OCI-LY1 (cell line): ENCODE results near the gene PTPRD.

Source experiments
- H2AFZ ChIP-seq: fragments of 200-600 bp; sonication (generic), shearing (Covaris generic); 2 replicates; pipeline ENCODE4 v1.6.0; 2014; ENCODE audit warnings: antibody characterized with exemption, mild to moderate bottlenecking, low read length
- H3F3A ChIP-seq: fragments of 200-600 bp; sonication (generic), shearing (Covaris generic); 2 replicates; pipeline ENCODE4 v1.6.0; 2014; ENCODE audit warnings: mild to moderate bottlenecking, antibody characterized with exemption, low read length, moderate library complexity; ENCODE audit not compliant: insufficient read depth
- H3K27ac ChIP-seq: fragments of 200-600 bp; sonication (generic); 2 replicates; pipeline ENCODE4 v1.5.1; 2014; ENCODE audit warnings: low read length, mixed run types, mild to moderate bottlenecking, low read depth; ENCODE audit not compliant: poor library complexity, severe bottlenecking
- H3K27me3 ChIP-seq: fragments of 200-600 bp; sonication (generic); 2 replicates; pipeline ENCODE4 v1.6.0; 2014; ENCODE audit warnings: antibody characterized with exemption, mild to moderate bottlenecking, low read length, moderate library complexity; ENCODE audit not compliant: insufficient read depth
- H3K36me3 ChIP-seq: fragments of 200-600 bp; sonication (generic); 2 replicates; pipeline ENCODE4 v1.6.1; 2014; ENCODE audit warnings: mild to moderate bottlenecking, antibody characterized with exemption, low read length, moderate library complexity, mixed read lengths; ENCODE audit not compliant: insufficient read depth
- H3K4me1 ChIP-seq: fragments of 200-600 bp; sonication (generic); 2 replicates; pipeline ENCODE4 v1.5.1; 2014; ENCODE audit warnings: mild to moderate bottlenecking, low read length, moderate library complexity; ENCODE audit not compliant: insufficient read depth, severe bottlenecking
- H3K4me2 ChIP-seq: fragments of 200-600 bp; sonication (generic), shearing (Covaris generic); 2 replicates; pipeline ENCODE4 v1.6.1; 2014; ENCODE audit warnings: low read length
- H3K4me3 ChIP-seq: fragments of 200-600 bp; sonication (generic); 2 replicates; pipeline ENCODE4 v1.5.1; 2014; ENCODE audit warnings: low read length, low read depth, mild to moderate bottlenecking, mixed read lengths; ENCODE audit not compliant: poor library complexity, severe bottlenecking
- H3K79me2 ChIP-seq: fragments of 200-600 bp; shearing (Covaris generic); 2 replicates; pipeline ENCODE4 v1.6.1; 2016; ENCODE audit warnings: mixed run types, low read length, mixed read lengths; ENCODE audit not compliant: insufficient read depth
- H3K9ac ChIP-seq: fragments of 200-600 bp; sonication (generic), shearing (Covaris generic); 2 replicates; pipeline ENCODE4 v1.6.1; 2014; ENCODE audit warnings: mild to moderate bottlenecking, low read length, mixed read lengths
- H3K9me2 ChIP-seq: fragments of 200-600 bp; sonication (generic), shearing (Covaris generic); 2 replicates; pipeline ENCODE4 v1.6.1; 2014; ENCODE audit warnings: low read depth, mild to moderate bottlenecking, low read length, mixed read lengths
- H3K9me3 ChIP-seq: fragments of 200-600 bp; shearing (Covaris generic); 2 replicates; pipeline ENCODE4 v1.6.1; 2014; ENCODE audit warnings: low read length, mixed read lengths
- H4K20me1 ChIP-seq: fragments of 200-600 bp; sonication (generic), shearing (Covaris generic); 2 replicates; pipeline ENCODE4 v1.6.0; 2016; ENCODE audit warnings: mild to moderate bottlenecking, low read length; ENCODE audit not compliant: insufficient read depth
- CTCF ChIP-seq: fragments of 200-600 bp; sonication (generic), shearing (Covaris generic); IDR thresholded peaks from 2 replicates; pipeline ENCODE4 v1.5.1; 2017; ENCODE audit warnings: mild to moderate bottlenecking, antibody characterized with exemption, low read length, moderate library complexity, mixed read lengths
- EZH2 ChIP-seq: fragments of 200-600 bp; sonication (generic), shearing (Covaris generic); IDR thresholded peaks from 2 replicates; pipeline ENCODE4 v1.8.0; 2017; ENCODE audit warnings: borderline replicate concordance, mixed run types, mild to moderate bottlenecking, antibody characterized with exemption, low read length, moderate library complexity, mixed read lengths

PTPRD gene

GRCh38 chr9:10534850-10535249 lies 78.0 kb downstream of the PTPRD start:
- Histone ChIP-seq H3F3A (no peaks in the 10 kb centered on the region), H3K9me3 (no peaks in the 10 kb centered on the region), H3K9ac (no peak overlapping the region), H3K9me2 (no peaks in the 10 kb centered on the region), H3K79me2 (no peaks in the 10 kb centered on the region), H3K27ac (no peak overlapping the region), H3K36me3 (no peaks in the 10 kb centered on the region), H2AFZ (no peak overlapping the region), H4K20me1 (no peaks in the 10 kb centered on the region), H3K4me3 (no peak overlapping the region), H3K4me2 (no peak overlapping the region), H3K27me3 (no peaks in the 10 kb centered on the region), H3K4me1 (no peaks in the 10 kb centered on the region)
- no peak for TF ChIP-seq CTCF
- TF ChIP-seq EZH2, result no peak

- Histone ChIP-seq H3K9me3 (no peaks in the 10 kb centered on the region), H3K36me3 (no peaks in the 10 kb centered on the region), H3K4me3 (no peak overlapping the region), H3K9me2 (no peaks in the 10 kb centered on the region), H3K9ac (no peak overlapping the region), H3F3A (no peaks in the 10 kb centered on the region), H4K20me1 (no peaks in the 10 kb centered on the region), H3K27me3 (no peaks in the 10 kb centered on the region), H3K79me2 (no peaks in the 10 kb centered on the region), H3K27ac (no peak overlapping the region), H3K4me1 (no peaks in the 10 kb centered on the region), H3K4me2 (no peak overlapping the region), H2AFZ (no peak overlapping the region)
- no peak for TF ChIP-seq EZH2
- TF ChIP-seq CTCF, result peak; percentile 33; the same call in 1 of the 2 replicates
Observed at GRCh38 chr9:10525972-10526371, 86.8 kb downstream of the PTPRD start.

- Histone ChIP-seq H3K79me2 (no peaks in the 10 kb centered on the region), H3K27ac (no peak overlapping the region), H4K20me1 (no peaks in the 10 kb centered on the region), H3K9me3 (no peaks in the 10 kb centered on the region), H3K4me3 (no peak overlapping the region), H3K9me2 (no peaks in the 10 kb centered on the region), H3F3A (no peaks in the 10 kb centered on the region), H2AFZ (no peak overlapping the region), H3K27me3 (no peaks in the 10 kb centered on the region), H3K4me1 (no peaks in the 10 kb centered on the region), H3K9ac (no peak overlapping the region), H3K36me3 (no peaks in the 10 kb centered on the region), H3K4me2 (no peak overlapping the region)
- TF ChIP-seq CTCF (no peak), EZH2 (no peak)
Observed at GRCh38 chr9:10523164-10523563, 89.6 kb downstream of the PTPRD start.
